CD4-positive, alpha-beta T cell treated with Interleukin-17A for 1 hour (primary cell): ENCODE data around the gene CLK2.
"Not testable (repeated sequence)": the region's sequence is repeated elsewhere in the genome, so short reads cannot be mapped to it uniquely, and the experiment has no call there.

ENCODE experiments used
- DNase-seq: peaks from one replicate; pipeline ENCODE4 v3.0.0-alpha.2; 2020

CLK2 gene

GRCh38 chr1:155236451-155236850 lies 36.9 kb downstream of the CLK2 start:
- no peak for DNase-seq

- peak; percentile 49 for DNase-seq
Measured at GRCh38 chr1:155235375-155235774, 37.9 kb downstream of the CLK2 start.

GRCh38 chr1:155233502-155233901 lies 39.8 kb downstream of the CLK2 start:
- not testable (repeated sequence) for DNase-seq

DNA sequence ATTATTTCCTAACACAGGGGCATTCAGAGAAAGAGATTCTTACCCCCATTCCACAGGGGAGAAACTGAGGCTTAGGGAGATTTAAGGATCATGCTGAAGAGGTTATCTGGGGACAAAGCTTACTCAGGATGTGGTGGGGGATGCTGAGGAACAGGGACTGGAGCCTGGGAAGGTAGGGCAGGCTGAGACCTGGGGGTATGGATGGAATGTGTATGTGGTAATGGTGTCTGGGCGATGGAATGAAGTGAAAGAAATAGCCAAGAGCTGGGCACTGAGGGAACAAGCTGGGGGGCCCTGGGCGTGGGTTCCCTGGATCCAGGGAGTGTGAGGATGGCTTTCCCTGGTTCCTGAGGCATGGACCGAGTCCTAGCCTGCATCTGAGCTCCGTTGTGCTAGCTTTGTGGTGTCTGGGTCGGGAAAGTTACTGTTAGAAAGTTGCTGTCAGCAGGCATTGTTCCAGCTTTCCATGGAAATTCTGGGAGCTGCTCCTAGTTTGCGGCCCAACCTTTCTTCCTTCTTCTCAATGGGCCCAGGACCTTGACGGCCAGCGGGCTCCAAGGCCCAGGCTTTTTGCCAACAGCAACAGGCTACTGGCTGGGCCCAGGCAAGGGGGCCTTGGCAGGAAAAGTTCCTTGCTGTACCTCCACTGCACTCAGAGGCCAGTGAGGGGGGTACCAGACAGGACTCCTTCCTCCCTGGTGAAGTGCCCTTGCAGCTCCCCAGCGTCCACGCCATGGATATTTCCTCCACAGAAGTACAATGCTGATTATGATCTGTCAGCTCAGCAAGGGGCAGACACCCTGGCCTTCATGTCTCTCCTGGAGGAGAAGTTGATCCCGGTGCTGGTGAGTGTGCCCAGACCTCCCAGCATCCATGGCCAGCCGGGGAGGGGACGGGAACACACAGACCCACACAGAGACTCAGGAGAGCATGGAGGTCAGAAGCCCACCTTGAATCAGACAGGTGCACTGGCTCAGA lies 41.0 kb downstream of the CLK2 start:
- DNase-seq: not testable (repeated sequence)

- not testable (repeated sequence) for DNase-seq
Measured at GRCh38 chr1:155231302-155231701, 42.0 kb downstream of the CLK2 start.

- DNase-seq: no peak
Measured at GRCh38 chr1:155228096-155228427, 45.2 kb downstream of the CLK2 start.

GRCh38 chr1:155227261-155228095 lies 45.8 kb downstream of the CLK2 start:
- DNase-seq: peak; percentile 100

DNA sequence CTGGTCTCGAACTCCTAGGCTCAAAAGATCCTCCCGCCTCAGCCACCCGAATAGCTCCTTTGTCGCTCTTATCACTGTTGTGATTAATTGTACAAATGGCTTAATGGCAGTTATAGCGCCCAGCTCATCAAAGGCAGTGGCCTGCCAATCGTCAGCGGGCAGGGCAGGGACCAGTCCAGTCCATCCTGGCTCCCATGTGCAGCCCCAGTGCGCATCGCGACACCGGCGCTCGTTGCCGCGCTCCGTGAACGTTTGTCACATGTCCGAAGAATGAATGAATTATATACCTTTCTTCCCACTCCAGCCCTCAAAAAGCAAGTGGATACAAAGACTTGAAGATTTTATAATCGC lies 46.4 kb downstream of the CLK2 start:
- no peak for DNase-seq

GRCh38 chr1:155226188-155226909 lies 47.0 kb downstream of the CLK2 start:
- DNase-seq: peak; percentile 89

GRCh38 chr1:155225404-155225759 lies 47.9 kb downstream of the CLK2 start:
- not testable (repeated sequence) for DNase-seq

- no peak for DNase-seq
Measured at GRCh38 chr1:155223047-155223446, 50.3 kb downstream of the CLK2 start.

- not testable (repeated sequence) for DNase-seq
Measured at GRCh38 chr1:155220211-155220965, 52.9 kb downstream of the CLK2 start.

DNA sequence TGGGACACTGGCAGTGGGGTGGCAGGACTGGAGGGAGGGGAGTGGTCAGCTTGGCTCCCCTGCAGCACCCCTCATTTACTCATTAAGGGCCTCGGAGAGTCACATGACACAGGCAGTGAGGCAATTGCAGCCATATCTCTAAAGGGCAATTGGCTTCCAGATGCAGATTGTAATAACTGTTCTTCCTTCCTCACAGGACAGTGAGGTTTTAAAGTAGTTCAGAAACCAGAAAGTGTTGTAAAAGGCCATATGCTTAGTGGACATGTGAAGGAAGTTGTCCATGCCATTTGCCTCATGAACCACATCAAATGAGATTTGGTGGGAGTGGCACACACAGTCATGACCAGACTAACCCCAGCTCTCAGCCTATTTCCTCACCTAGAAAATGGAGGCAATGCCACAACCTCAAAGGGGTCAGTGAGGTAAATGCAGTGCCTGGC lies 53.7 kb downstream of the CLK2 start:
- peak; percentile 57 for DNase-seq

DNA sequence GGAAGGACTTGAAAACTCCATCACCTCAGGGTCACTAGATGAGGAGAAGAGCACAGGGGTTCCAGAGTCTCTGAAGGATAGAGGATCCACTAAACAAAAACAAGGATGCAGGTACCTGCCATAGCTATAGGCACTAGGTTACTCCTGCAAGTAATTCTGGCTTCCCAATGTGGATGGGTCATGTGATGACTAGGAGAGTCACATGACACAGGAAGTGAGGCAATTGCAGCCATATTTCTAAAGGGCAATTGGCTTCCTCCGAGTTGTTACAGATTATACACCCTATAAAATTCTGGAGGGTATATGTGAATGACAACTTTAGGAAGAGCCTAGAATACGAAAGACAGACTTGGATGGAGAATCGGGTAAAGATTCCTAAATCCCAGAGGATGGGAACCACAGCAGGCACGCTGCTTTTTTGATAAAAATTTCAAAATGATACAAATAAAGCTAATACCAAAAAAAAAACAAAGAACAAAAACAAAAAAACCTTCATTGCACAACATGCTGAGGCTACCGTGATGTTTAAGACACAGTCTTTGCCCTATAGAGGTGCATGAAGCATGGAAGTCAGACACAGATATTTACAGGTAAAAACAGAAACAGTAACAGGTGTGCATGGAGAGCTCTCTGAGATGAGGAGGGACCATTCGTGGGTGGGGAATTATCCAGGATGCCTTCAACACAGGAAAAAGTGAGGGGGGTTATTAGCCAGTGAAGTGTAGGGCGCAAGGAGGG lies 54.3 kb downstream of the CLK2 start:
- DNase-seq: peak; percentile 46

GRCh38 chr1:155214702-155215101 lies 58.6 kb downstream of the CLK2 start:
- peak; percentile 60 for DNase-seq
